ENCODE measurements around the gene WDR59.

The WDR59 gene

GRCh38 chr16:74893541-74893940 lies 91.4 kb downstream of the WDR59 start:
- FAIRE-seq (no peak), DNase-seq (ENCODE audit: insufficient read length, low spot score) (no peak)
- no peak for TF ChIP-seq POLR2A (IDR thresholded peaks at IDR 0.05; ENCODE audit: low read depth, low read length)

GRCh38 chr16:74892574-74893461 lies 92.1 kb downstream of the WDR59 start:
- DNase-seq (ENCODE audit: insufficient read length, low spot score) (no peak), FAIRE-seq (no peak)
- TF ChIP-seq POLR2A (IDR thresholded peaks at IDR 0.05; ENCODE audit: low read depth, low read length): no peak

GRCh38 chr16:74888888-74889287 lies 96.0 kb downstream of the WDR59 start:
- no peak for TF ChIP-seq POLR2A (IDR thresholded peaks at IDR 0.05; ENCODE audit: low read depth, low read length)
- no peak for FAIRE-seq
- DNase-seq (ENCODE audit: insufficient read length, low spot score): no peak

- FAIRE-seq (no peak), DNase-seq (ENCODE audit: insufficient read length, low spot score) (no peak)
- TF ChIP-seq POLR2A (IDR thresholded peaks at IDR 0.05; ENCODE audit: low read depth, low read length): no peak
Observed at GRCh38 chr16:74888232-74888862, 96.6 kb downstream of the WDR59 start.

- TF ChIP-seq POLR2A (IDR thresholded peaks at IDR 0.05; ENCODE audit: low read depth, low read length): no peak
- no peak for FAIRE-seq
- no peak for DNase-seq (ENCODE audit: insufficient read length, low spot score)
Observed at GRCh38 chr16:74887084-74887483, 97.8 kb downstream of the WDR59 start.

GRCh38 chr16:74877706-74878105 lies 107.2 kb downstream of the WDR59 start:
- DNase-seq (ENCODE audit: insufficient read length, low spot score) (no peak), FAIRE-seq (no peak)
- no peak for TF ChIP-seq POLR2A (IDR thresholded peaks at IDR 0.05; ENCODE audit: low read depth, low read length)

GRCh38 chr16:74874912-74875546 lies 109.9 kb downstream of the WDR59 start:
- no peak for FAIRE-seq
- no peak for TF ChIP-seq POLR2A (IDR thresholded peaks at IDR 0.05; ENCODE audit: low read depth, low read length)
- DNase-seq (ENCODE audit: insufficient read length, low spot score): no peak

GRCh38 chr16:74874123-74874522 lies 110.8 kb downstream of the WDR59 start:
- DNase-seq (ENCODE audit: insufficient read length, low spot score) (no peak), FAIRE-seq (no peak)
- no peak for TF ChIP-seq POLR2A (IDR thresholded peaks at IDR 0.05; ENCODE audit: low read depth, low read length)

GRCh38 chr16:74872302-74872701 lies 112.6 kb downstream of the WDR59 start:
- no peak for TF ChIP-seq POLR2A (IDR thresholded peaks at IDR 0.05; ENCODE audit: low read depth, low read length)
- FAIRE-seq (no peak), DNase-seq (ENCODE audit: insufficient read length, low spot score) (no peak)

GRCh38 chr16:74871608-74872007 lies 113.3 kb downstream of the WDR59 start:
- TF ChIP-seq POLR2A (IDR thresholded peaks at IDR 0.05; ENCODE audit: low read depth, low read length): no peak
- FAIRE-seq: no peak
- no peak for DNase-seq (ENCODE audit: insufficient read length, low spot score)

GRCh38 chr16:74868501-74868900 lies 116.4 kb downstream of the WDR59 start:
- TF ChIP-seq POLR2A (IDR thresholded peaks at IDR 0.05; ENCODE audit: low read depth, low read length): no peak
- FAIRE-seq (no peak), DNase-seq (ENCODE audit: insufficient read length, low spot score) (no peak)

- FAIRE-seq: no peak
- no peak for DNase-seq (ENCODE audit: insufficient read length, low spot score)
- TF ChIP-seq POLR2A (IDR thresholded peaks at IDR 0.05; ENCODE audit: low read depth, low read length): no peak
Observed at GRCh38 chr16:74868035-74868434, 116.9 kb downstream of the WDR59 start.

- FAIRE-seq: no peak
- DNase-seq (ENCODE audit: insufficient read length, low spot score): no peak
- TF ChIP-seq POLR2A (IDR thresholded peaks at IDR 0.05; ENCODE audit: low read depth, low read length): no peak
Observed at GRCh38 chr16:74867281-74867849, 117.6 kb downstream of the WDR59 start.

GRCh38 chr16:74865922-74866598 lies 118.9 kb downstream of the WDR59 start:
- FAIRE-seq (no peak), DNase-seq (ENCODE audit: insufficient read length, low spot score) (no peak)
- TF ChIP-seq POLR2A (IDR thresholded peaks at IDR 0.05; ENCODE audit: low read depth, low read length): no peak

All from H54 (cell line).